ENCODE measurements around the gene SLC10A6.

GRCh38 chr4:86878640-86879039 is 29.5 kb upstream of the SLC10A6 start:
- no peak for TF ChIP-seq REST (IDR thresholded peaks at IDR 0.05; ENCODE audit: insufficient read depth in 1 of 2, low read depth in 2 of 2, low read length in 1 of 2)
- TF ChIP-seq POLR2AphosphoS5 (IDR thresholded peaks at IDR 0.05; ENCODE audit: low read depth, low read length), result no peak
- TF ChIP-seq, protein P1, sequence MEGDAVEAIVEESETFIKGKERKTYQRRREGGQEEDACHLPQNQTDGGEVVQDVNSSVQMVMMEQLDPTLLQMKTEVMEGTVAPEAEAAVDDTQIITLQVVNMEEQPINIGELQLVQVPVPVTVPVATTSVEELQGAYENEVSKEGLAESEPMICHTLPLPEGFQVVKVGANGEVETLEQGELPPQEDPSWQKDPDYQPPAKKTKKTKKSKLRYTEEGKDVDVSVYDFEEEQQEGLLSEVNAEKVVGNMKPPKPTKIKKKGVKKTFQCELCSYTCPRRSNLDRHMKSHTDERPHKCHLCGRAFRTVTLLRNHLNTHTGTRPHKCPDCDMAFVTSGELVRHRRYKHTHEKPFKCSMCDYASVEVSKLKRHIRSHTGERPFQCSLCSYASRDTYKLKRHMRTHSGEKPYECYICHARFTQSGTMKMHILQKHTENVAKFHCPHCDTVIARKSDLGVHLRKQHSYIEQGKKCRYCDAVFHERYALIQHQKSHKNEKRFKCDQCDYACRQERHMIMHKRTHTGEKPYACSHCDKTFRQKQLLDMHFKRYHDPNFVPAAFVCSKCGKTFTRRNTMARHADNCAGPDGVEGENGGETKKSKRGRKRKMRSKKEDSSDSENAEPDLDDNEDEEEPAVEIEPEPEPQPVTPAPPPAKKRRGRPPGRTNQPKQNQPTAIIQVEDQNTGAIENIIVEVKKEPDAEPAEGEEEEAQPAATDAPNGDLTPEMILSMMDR (IDR thresholded peaks at IDR 0.05), result no peak
- no peak for TF ChIP-seq SIN3A (IDR thresholded peaks at IDR 0.05; ENCODE audit: borderline replicate concordance, insufficient read depth, low read depth, low read length)
